Smooth muscle cell (in vitro differentiated cells): ENCODE data around the gene RPL6. TPM values are rescaled to one million over a fixed set of nuclear protein-coding genes. Genes with fewer than 3 reads are reported as not detected.

ENCODE experiments used
- DNase-seq: peaks from one replicate; lab custom pipeline; 2025; ENCODE audit not compliant: unreplicated experiment; lab: John Stamatoyannopoulos, UW
- H2AFZ ChIP-seq: fragments of 200-600 bp; sonication (generic); 2 replicates; pipeline ENCODE4 v1.6.0; 2016; ENCODE audit warnings: antibody characterized with exemption, low read depth, mild to moderate bottlenecking
- H3F3A ChIP-seq: fragments of 200-600 bp; sonication (generic); 2 replicates; pipeline ENCODE4 v1.6.0; 2017; ENCODE audit warnings: antibody characterized with exemption, low read depth
- H3K27ac ChIP-seq: fragments of 200-600 bp; sonication (generic); 2 replicates; pipeline ENCODE4 v1.5.1; 2016; ENCODE audit warnings: low read depth, mild to moderate bottlenecking
- H3K27me3 ChIP-seq: fragments of 200-600 bp; sonication (generic); 2 replicates; pipeline ENCODE4 v1.6.1; 2016; ENCODE audit warnings: low read depth, mild to moderate bottlenecking
- H3K36me3 ChIP-seq: fragments of 200-600 bp; sonication (generic); 2 replicates; pipeline ENCODE4 v1.5.1; 2016; ENCODE audit warnings: low read depth
- H3K4me1 ChIP-seq: fragments of 200-600 bp; sonication (generic); 2 replicates; pipeline ENCODE4 v1.5.1; 2016; ENCODE audit warnings: low read depth
- H3K4me2 ChIP-seq: fragments of 200-600 bp; sonication (generic); 2 replicates; pipeline ENCODE4 v1.6.0; 2016; ENCODE audit warnings: mild to moderate bottlenecking
- H3K4me3 ChIP-seq: fragments of 200-600 bp; sonication (generic); 2 replicates; pipeline ENCODE4 v1.5.1; 2016; ENCODE audit warnings: mild to moderate bottlenecking
- H3K79me2 ChIP-seq: fragments of 200-600 bp; sonication (generic); 2 replicates; pipeline ENCODE4 v1.6.0; 2016; ENCODE audit warnings: low read depth, mild to moderate bottlenecking
- H3K9ac ChIP-seq: fragments of 200-600 bp; sonication (generic); 2 replicates; pipeline ENCODE4 v1.6.0; 2016; ENCODE audit warnings: low read depth
- H3K9me3 ChIP-seq: fragments of 200-600 bp; sonication (generic); replicated peaks from 2 replicates; pipeline ENCODE4 v1.5.1; 2016; ENCODE audit warnings: low read depth
- H4K20me1 ChIP-seq: fragments of 200-600 bp; sonication (generic); 2 replicates; pipeline ENCODE4 v1.6.0; 2016; ENCODE audit warnings: low read depth
- CTCF ChIP-seq: fragments of 200-600 bp; sonication (generic); IDR thresholded peaks from 2 replicates; pipeline ENCODE4 v1.5.1; 2017; ENCODE audit warnings: borderline replicate concordance, mild to moderate bottlenecking, antibody characterized with exemption; ENCODE audit not compliant: insufficient read depth, poor library complexity, severe bottlenecking
- WGBS: methylation state at CpG from one replicate; pipeline ENCODE4 v1.1.7; 2016; ENCODE audit warnings: low lambda C conversion rate; 5-methylcytosine and 5-hydroxymethylcytosine counted together
- polyA plus RNA-seq: library from polyadenylated mRNA; unstranded; fragments of >200 nt; fragmentation: Nextera tagmentation; extraction: Ambion mirVana; gene quantifications from 2 replicates; pipeline ENCODE4 v1.2.1, GENCODE V29; 2016
- total RNA-seq: library from RNA; depleted of rRNA; stranded (reverse); fragments of >200 nt; gene quantifications from 2 replicates; pipeline ENCODE4 v1.2.3, GENCODE V29; 2014

RPL6 gene
- total and polyA plus RNA-seq, 2 experiments from 2014 or later = 333 to 1,797 TPM

GRCh38 chr12:112367965-112368364, 41.4 kb downstream of the RPL6 start:
- Histone ChIP-seq H3F3A (no peaks in the 10 kb centered on the region), H3K9me3 (no peaks in the 10 kb centered on the region), H3K27ac (no peak overlapping the region), H3K9ac (no peak overlapping the region), H3K27me3 (no peaks in the 10 kb centered on the region), H3K79me2 (peaks cover 89% of the 10 kb centered on the region), H3K36me3 (no peaks in the 10 kb centered on the region), H3K4me1 (no peaks in the 10 kb centered on the region), H3K4me2 (no peak overlapping the region), H2AFZ (no peak overlapping the region), H3K4me3 (no peak overlapping the region), H4K20me1 (peaks cover 95% of the 10 kb centered on the region)
- 92% methylated on average over 3 of the region's 3 CpGs for WGBS
- TF ChIP-seq CTCF = no peak
- DNase-seq = no peak

GRCh38 chr12:112362310-112362709, 47.1 kb downstream of the RPL6 start:
- WGBS = 96% methylated on average over 3 of the region's 3 CpGs
- H2AFZ ChIP-seq = no peak overlapping the region
- H3K27ac ChIP-seq = no peak overlapping the region
- peaks cover 70% of the 10 kb centered on the region for H3K79me2 ChIP-seq
- no peak for TF ChIP-seq CTCF
- no peaks in the 10 kb centered on the region for H3K36me3 ChIP-seq
- DNase-seq = no peak
- no peaks in the 10 kb centered on the region for H3F3A ChIP-seq
- no peak overlapping the region for H3K9ac ChIP-seq
- peaks cover 93% of the 10 kb centered on the region for H4K20me1 ChIP-seq
- H3K27me3 ChIP-seq = no peaks in the 10 kb centered on the region
- H3K9me3 ChIP-seq = no peaks in the 10 kb centered on the region
- H3K4me2 ChIP-seq = no peak overlapping the region
- no peaks in the 10 kb centered on the region for H3K4me1 ChIP-seq
- no peak overlapping the region for H3K4me3 ChIP-seq

- H3K79me2 ChIP-seq = peaks cover 69% of the 10 kb centered on the region
- no peak overlapping the region for H3K9ac ChIP-seq
- H2AFZ ChIP-seq = no peak overlapping the region
- H3K36me3 ChIP-seq = no peaks in the 10 kb centered on the region
- no peak overlapping the region for H3K27ac ChIP-seq
- no peaks in the 10 kb centered on the region for H3K27me3 ChIP-seq
- no peak for TF ChIP-seq CTCF
- no peaks in the 10 kb centered on the region for H3K9me3 ChIP-seq
- WGBS = 98% methylated on average over 4 of the region's 4 CpGs
- no peaks in the 10 kb centered on the region for H3K4me1 ChIP-seq
- peaks cover 93% of the 10 kb centered on the region for H4K20me1 ChIP-seq
- no peak overlapping the region for H3K4me3 ChIP-seq
- no peaks in the 10 kb centered on the region for H3F3A ChIP-seq
- no peak for DNase-seq
- no peak overlapping the region for H3K4me2 ChIP-seq
These were observed 48.1 kb downstream of the RPL6 start for GRCh38 chr12:112361271-112361670.

- no peak overlapping the region for H3K9ac ChIP-seq
- H3K4me1 ChIP-seq = no peaks in the 10 kb centered on the region
- H3K79me2 ChIP-seq = peaks cover 61% of the 10 kb centered on the region
- no peak overlapping the region for H3K4me3 ChIP-seq
- H3K9me3 ChIP-seq = no peaks in the 10 kb centered on the region
- 98% methylated on average over 4 of the region's 4 CpGs for WGBS
- H2AFZ ChIP-seq = no peak overlapping the region
- H3K36me3 ChIP-seq = no peaks in the 10 kb centered on the region
- peaks cover 94% of the 10 kb centered on the region for H4K20me1 ChIP-seq
- DNase-seq = no peak
- no peaks in the 10 kb centered on the region for H3F3A ChIP-seq
- no peak overlapping the region for H3K27ac ChIP-seq
- no peaks in the 10 kb centered on the region for H3K27me3 ChIP-seq
- no peak overlapping the region for H3K4me2 ChIP-seq
- no peak for TF ChIP-seq CTCF
These were observed 50.1 kb downstream of the RPL6 start for GRCh38 chr12:112359290-112359689.
